ENCODE measurements around the gene LGR4.

The LGR4 gene

DNA sequence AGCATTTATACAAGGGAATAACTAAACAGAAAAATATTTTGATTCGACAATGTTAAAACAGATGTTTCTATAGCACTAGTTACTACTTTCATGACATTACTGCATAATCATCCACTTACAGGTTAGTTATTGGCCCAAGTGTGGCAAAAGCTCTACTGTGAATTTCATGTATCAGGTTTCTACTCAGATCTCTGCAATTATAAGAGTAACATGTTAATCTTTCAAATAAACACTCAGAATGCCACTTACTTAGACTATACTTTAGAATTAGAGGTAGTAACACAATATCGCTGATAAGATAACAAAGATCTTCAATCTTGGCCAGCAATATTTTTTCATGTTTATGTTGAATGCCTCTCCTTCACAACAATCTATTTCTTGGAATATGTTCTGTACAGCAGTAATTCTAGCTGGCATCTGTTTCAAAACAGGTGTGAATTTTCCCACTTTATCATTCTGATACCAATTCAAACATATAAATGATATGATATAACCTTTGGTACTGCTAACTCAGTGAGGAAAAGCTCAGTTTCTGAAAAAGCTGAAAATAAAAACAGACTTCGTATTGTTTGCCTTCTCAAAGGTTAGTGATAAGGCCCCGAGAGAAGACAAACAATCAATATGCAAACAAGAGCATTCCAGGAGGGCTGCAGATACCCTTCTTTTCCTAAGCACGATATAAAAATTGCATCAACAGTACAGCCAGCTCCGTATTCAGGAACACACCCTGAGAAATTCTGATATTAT is 98.6 kb downstream of the LGR4 start:
- no peak for DNase-seq (ENCODE audit: low read depth)

DNA sequence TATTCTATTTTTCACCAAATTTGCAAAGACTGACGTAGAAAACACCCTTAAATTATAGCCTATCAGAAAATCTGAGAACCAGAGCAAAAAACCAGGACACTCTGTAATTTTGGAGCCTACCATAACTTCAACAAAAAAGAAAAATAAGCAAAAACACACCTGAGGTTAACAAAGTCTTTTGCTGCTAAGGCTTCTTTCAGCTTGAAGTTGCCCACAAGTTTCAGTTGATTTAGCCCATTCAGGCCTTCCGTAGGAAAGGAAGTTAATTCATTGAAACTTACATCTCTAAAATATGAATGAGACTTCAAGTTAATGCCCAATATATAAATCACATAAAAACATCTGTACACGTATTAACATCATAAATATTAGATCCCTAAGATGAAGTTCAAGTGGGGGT is 99.2 kb downstream of the LGR4 start:
- no peak for DNase-seq (ENCODE audit: low read depth)

DNA sequence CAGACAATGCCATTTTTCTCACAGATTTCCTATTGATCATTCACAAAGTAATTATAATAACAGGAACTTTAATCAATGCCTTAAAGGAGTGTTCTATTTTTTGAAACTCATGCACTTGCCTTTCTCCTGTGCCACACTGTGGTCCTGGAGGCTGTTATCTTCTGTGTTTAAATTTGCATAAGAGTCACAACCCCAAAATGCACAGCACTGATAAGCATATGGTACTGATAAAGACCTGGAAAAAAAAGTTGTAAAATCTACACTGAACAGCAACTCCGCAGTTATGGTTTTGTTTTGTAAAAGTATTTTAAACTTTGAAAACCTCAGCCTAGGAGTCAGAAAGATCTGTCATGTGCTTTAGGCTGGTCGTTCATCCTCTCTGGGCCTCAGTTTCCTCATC is 100.4 kb downstream of the LGR4 start:
- no peak for DNase-seq (ENCODE audit: low read depth)

DNA sequence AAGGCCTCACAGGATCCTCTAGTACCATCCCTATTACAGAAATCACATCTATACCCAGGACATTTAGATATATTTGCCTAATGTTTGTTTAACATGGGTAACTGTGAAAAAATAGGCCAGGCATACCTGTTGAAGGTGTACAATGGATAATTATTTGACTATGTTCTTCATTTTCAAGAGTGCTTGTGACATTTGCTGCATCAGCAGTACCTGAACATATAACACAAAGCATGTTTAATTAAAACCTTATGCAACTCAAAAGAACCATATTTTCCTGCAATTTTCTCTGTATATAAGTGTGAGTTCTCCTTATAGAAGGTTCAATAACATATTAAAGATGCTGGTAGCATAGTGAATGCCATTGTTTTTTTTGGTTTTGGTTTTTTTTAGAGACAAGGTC is 101.1 kb downstream of the LGR4 start:
- no peak for DNase-seq (ENCODE audit: low read depth)

DNA sequence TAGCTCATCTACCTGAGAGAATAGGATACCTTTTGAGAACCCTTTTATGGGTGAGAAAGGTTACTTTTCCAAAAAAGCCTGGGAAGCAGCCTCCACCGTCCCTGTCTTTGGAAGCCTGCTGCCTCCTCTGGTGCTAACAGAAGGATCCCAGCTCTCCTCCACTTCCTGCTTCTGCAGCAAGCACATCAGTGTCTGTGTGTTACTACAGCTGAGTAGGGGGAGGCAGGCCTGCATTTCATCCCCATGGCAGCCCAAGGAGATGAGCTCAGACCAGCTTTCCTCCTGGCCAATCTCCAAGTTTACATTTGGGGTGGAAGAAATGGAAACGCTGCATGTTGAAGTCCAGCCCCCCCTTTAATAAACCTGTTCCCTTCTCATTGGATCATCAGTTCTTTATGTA is 102.2 kb downstream of the LGR4 start:
- no peak for DNase-seq (ENCODE audit: low read depth)

DNA sequence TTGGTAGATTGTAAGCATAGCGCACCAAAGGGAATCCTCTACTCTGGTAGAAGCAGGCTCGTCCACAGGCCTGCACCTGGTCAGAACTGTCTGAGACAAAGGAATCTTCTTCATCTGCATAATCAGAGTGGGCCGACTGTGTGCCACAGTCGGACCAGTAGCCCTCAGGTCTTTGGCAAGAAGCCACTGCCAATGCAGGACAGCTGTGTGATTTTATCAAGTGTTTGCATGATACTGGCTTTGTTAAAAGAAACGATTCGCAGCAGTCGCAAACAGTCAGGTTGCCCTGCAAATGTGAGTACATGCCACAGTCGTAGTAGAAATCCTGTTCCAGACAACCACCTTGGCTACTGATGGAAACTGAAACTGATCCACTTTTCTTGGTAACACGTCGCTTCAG is 104.7 kb downstream of the LGR4 start:
- DNase-seq (ENCODE audit: low read depth), result no peak

DNA sequence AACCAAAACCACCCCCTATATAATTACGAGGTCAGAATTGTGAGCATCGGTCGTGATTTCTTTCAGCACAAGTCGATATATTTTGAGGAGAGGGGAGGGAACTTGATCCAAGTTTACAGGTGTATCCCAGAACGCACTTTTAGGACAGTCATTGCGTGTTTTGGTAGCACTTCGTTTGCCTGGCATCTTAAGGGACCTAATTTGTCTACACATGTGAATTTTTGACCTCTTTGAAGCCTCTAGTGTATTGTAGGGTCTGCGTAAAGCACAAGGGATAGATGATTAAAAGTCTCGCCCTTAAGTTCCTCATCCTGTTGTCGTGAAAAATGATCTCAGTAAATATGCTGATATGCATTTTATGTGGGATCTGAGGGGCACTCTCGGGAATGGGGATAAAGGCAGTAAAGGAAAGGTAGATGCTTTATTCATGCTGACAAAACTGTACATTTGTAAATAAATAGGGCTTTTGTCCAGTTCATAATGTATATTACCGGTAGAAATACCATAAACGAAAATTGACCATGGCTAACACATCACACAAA is 108.9 kb downstream of the LGR4 start:
- no peak for DNase-seq (ENCODE audit: low read depth)

DNA sequence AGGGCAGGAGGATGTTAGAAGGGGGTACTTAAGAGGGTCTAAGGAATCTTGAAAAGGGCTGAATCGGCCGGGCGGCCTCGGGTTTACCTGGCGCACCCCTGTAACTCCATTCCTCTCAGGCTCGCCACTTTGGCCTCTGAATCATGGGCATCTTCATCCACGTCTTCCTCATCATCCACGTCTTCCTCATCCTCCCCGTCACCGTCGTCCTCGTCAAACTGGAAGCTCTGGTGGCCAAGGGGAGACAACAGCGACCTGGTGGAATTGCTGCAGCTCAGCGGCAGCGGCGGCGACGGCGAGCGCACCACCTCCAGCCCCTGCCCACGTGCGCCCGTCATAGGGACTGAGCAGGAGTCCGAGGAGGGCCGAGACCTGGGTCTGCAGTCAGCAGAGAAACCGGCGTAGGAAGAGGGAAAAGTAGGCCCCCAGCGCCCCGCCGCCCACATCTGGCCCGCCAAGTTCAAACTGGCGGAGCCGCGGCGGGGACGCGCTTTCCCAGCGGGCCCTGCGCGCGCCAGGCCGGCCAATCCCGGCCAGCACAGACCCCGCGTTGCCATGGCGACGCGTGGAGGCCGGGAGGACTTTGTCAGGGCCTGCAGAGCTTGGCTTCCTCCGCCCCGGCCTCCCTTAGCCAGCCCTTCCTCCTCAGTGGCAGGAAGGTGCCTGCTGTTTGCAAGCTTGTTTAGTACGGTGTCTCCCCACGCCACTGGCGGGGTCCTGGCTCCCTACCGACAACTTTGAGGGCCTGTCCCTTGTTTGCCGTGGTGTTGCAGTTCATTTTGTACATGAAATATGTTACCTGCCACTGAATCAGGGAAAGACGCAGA is 109.6 kb downstream of the LGR4 start, which contains the start of gene CCDC34:
Gene CCDC34, minus strand, starts transcription at position 467 of the 827 bp plus-strand sequence. Its CDS starts 21 bp downstream, at position 446.
- DNase-seq (ENCODE audit: low read depth), result peak; percentile 91

DNA sequence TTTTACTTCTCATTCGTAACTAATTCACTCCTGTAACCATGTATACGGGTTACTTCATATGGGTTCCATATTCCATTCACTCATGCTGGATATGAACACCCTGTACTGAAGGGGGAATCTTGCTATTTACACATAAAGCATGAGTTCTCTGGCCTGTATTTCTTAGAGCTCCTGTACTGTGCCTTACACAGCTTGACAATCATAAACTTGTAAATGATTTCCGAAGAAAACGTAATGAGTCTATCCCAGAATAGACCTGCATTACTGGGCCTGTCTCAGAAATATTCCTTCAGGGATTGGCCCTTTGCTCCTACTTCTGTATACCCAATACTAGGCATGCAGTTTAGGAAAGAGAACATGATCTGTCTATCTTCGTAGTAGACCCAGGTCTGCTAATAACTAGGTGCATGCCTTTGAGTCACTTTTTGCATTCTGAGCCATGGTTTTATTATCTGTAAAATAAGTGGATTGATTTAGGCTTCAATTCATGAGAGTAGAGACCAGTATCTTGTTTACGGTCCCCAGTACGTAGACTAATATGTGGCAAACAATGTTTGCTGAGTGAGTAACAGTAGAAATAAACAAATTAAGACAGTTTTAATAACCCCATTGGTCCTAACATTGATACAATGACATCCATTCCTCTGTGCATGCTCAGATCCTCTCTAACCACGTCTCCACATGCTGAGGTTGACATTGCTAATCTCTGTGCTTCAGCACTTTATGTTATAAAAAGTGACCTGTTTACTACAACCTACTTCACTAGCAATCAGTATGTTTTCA is 110.8 kb downstream of the LGR4 start:
- DNase-seq (ENCODE audit: low read depth), result no peak

DNA sequence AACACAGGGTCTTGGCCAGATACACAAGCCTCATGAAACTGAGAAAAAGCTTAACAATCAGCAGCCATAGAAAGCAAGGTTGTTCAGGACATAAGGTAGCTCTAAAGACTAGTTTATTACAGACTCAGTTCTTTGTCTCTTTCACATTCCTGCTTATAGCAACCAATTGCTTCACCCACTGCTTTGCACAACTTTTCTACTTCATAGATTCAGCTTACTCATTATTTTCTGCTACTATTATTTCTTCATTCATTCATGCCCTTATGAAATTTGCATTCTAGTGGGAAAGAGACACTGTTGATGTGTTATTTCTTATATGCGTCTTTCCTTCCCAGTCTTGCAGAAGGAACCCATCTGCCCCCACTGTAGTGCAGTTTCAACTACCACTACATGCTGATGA is 114.3 kb downstream of the LGR4 start:
- peak; percentile 64 for DNase-seq (ENCODE audit: low read depth)

DNA sequence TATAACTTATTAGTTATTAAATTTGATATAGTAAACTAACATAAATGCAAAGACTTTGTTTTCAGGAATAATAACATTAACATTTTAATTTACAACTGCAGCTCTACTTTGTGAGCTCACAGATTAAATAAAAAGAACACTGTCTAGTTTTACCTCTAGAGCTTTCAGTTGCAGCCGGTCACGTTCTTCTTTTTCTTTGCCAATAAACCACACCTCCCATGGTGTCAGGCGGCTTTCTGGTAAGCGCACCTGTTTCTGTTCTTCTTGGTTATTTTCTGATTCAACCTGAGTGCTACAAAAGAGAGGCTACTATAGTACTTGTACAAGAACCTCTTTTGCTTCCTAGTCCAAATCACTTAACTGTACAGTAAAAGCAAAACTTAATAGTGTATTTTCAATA is 115.3 kb downstream of the LGR4 start:
- DNase-seq (ENCODE audit: low read depth), result no peak

DNA sequence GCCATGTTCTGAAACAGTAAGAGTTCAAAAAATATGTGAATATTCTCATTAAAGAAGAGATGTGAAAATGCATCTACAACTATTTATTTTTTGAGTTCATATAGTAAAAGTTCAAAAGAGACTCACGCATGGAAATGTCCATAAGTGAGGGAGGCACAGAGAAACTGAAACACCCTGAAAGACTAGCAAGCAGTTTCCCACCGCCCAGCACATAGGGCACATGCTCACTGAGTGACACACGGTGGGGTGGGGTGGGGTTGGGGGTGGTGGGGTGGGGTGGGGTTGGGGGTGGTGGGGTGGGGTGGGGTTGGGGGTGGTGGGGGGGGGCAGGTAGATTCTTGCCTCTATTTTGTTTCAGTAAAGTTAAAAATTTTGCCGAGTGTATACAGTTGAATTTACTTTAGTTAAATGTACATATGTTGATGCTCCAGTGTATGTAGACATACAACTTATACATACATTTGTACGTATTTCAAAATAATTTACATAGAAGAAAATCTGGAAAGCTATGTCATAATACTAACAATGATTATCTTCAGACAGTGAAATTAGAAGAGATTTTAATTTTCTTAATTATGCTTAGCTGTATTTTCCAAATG is 115.9 kb downstream of the LGR4 start:
- DNase-seq (ENCODE audit: low read depth), result no peak

DNA sequence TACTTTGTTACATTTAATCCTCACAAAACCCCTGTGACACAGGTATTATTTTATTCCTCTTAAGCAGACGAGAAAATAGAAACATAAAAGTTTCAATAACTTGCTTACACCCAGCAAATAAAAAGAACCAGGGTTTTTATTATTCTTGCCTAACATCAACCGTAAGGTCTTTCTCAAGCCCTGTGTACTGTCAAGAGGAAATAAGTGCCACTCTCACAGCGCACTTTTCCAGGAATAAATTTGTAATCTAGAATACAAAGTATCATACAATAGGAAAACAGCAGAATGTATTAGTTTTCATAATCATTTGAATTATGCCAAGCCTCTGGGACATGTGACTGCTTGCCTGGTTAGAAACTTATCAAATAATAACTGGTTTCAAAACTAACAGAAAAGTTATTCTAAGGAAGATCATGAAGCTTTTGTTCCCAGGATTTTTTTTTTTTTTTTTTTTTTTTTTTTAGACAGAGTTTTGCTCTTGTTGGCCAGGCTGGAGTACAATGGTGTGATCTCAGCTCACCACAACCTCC is 117.0 kb downstream of the LGR4 start:
- DNase-seq (ENCODE audit: low read depth), result peak; percentile 4

DNA sequence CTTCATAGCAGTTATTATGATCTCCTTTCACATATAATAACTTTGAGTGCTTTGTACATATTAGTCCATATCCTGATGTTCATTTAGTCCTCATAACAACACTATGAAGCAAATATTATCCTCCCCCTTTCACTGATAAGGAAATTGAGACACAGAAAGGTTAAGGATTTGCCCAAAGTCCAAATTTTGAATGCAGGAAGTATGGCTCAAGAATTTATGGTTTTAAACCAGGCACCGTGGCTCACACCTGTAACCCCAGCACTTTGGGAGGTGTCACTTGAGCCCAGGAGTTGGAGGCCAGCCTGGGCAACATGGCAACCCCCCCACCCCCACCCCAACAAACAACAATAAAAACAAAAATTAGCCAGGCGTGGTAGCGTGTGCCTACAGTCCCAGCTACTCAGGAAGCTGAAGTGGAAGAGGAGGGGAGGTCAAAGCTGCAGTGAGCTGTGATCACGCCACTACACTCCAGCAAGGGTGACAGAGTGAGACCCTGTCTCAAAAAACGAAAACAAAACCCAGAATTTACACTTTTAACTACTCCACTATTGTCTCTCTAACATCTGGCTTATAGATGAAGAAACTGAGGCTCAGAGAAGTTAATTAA is 118.1 kb downstream of the LGR4 start:
- no peak for DNase-seq (ENCODE audit: low read depth)

DNA sequence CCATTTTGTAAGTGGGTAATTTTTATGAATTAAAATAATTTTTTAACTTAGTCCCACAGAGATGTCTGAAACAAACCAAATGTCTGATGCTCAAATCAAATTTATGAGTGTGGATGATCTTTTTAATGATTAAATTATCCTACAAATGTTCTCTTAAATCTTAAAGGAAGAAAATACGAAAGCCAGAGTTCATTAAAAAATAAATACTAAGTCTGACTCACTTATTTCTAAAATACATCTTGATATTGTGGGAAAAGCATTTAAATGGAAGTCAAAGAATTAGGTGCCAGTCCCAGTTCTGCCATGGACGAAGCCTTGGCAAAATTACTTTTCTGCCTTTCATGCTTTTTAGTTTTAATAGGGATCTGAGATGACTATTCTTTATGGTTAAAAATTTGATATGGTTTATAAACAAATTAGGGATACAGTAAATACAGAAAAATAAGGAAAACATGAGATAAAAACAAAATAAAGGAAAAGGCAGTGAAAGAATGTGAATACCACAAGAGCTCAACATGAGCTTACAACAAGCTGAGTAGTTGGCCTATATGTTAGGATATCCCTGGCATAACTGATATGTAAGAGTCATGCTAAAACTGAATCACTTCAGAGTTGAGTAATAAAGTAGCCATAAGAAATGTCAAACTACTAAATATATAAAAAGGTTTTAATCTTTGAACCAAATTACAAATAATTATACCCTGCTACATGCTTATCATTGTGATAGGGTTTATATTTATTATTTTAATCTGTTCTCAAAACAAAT is 118.8 kb downstream of the LGR4 start:
- DNase-seq (ENCODE audit: low read depth), result peak; percentile 62

DNA sequence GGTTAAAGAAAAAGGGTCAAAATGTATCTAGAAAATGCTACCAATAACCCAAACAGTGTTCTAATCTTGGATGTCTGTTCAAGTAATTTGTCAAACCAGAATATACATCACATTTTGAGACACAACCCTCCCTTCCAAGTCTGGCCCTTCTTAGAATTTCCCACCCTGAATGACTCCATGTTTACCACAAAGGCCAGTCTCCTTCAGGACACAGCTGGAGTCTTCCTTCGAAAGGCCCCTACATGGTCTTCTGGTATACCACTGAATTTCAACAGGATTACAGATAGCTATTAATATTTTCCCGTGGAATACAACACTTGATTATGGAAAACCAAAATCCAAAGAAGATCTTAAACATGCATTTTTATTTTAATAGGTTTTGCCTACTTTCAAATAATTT is 119.8 kb downstream of the LGR4 start:
- no peak for DNase-seq (ENCODE audit: low read depth)

DNA sequence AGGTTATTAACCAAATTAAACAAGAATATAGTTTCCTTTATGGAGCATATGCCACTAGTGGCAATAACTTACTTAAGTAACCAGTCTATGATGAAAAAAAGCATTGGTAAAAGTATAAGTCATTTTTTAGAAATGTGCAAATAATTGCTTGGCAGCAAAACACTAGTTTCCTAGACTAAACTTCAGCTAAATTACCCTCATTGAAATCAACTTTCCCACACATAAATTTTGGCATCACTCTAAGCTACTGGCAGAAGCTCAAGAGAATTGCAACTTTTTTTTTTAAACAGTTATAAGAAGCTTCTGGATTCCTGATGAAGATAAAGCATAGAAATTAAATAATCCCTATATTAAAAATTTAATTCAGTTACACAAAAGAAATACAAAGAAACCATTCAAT is 122.1 kb downstream of the LGR4 start:
- peak; percentile 64 for DNase-seq (ENCODE audit: low read depth)

DNA sequence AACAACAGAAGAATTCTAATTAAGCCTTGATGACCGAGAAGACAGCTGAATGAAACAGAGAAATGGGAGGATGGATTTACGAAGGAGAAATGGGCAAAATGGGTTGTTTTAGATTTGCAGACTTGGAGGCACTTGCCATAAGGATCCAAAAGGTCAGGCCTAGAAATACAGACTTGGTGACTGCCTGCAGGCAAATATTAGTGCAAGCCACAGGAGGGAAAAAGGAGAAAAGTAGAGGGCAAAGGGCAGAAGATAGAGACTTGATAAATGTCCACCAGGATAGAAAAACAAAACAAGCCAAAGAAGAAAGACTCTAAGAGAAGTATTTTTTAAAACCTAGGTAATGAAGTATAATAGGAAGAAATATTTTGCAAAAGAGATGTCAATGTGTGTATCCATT is 122.7 kb downstream of the LGR4 start:
- no peak for DNase-seq (ENCODE audit: low read depth)

DNA sequence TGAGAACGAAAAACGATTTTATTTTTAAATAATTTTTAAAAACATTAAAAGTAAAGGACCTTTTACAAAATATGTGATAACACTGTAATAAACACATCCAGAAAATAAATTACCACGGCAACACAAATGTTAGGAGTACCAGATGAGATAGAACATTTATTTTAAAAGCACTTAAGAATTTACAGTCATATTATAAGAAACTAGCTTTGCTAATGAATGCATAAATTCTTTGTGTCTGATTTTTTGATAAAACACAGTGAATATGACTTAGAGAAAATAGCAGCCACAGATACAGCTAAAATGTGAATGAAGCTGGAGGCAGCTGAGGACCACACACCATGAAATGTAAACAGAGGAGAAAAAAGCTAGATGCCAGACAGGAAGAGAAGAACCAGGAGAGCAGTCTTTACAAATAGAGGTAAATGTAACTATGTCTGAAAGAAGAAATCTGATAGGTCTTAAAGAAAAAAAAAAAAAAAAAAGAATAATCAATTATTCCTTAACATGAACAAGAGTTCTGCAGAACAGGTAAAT is 124.2 kb downstream of the LGR4 start:
- no peak for DNase-seq (ENCODE audit: low read depth)
